Heart left ventricle (tissue), 13 donors: ENCODE measurements around the gene CHST2.

Experiments
- POLR2A ChIP-seq, 2 donors: fragments of 450-650 bp; IDR thresholded peaks; one replicate each; pipeline ENCODE4 v1.6.1; 2017; ENCODE audit warnings: antibody characterized with exemption in 2 of 2, mild to moderate bottlenecking in 2 of 2, moderate library complexity in 2 of 2
- TF ChIP-seq, protein P1 (sequence below), 12 donors: fragments of 200-600 bp; sonication (generic) in 4 of 12; IDR thresholded peaks; one replicate each; pipeline versions ENCODE4 v1.5.0 to v1.8.0; 2018 to 2022; ENCODE audit warnings: antibody characterized with exemption in 12 of 12, mild to moderate bottlenecking in 5 of 12
- donor health status: ischemic (EF 13 %, LVEDD 7.1; RV severe dilation, severe dysfunction).
- donor health status: DM: no; HTN: yes; CAD: no.
- donor health status: DM: no; HTN: no; CAD: no.
- donor health status: ischemic (EF 25% LVEDD 6.9; RV normal size, moderate dysfunction).
- donor health status: ischemic (EF 25% LVEDD 5.7; RV mildly dilated, moderate dysfunction).
- donor health status: ischemic (EF 35%, LVEDD 5.7; RV mildly dilated, moderate dysfunction).
- donor health status: nonischemic (EF 11% LVEDD 7.7; RV severe dilation, severe dysfunction).
- donor health status: DM: yes; HTN: yes; CAD: no.
- donor health status: PGD.
- donor health status: ischemic (EF 29% LVEDD 5.4; RV normal size, mild dysfunction).
- donor health status: nonischemic (EF 23%, LVEDD 6.1; RV moderate dilation, normal function).

DNA sequence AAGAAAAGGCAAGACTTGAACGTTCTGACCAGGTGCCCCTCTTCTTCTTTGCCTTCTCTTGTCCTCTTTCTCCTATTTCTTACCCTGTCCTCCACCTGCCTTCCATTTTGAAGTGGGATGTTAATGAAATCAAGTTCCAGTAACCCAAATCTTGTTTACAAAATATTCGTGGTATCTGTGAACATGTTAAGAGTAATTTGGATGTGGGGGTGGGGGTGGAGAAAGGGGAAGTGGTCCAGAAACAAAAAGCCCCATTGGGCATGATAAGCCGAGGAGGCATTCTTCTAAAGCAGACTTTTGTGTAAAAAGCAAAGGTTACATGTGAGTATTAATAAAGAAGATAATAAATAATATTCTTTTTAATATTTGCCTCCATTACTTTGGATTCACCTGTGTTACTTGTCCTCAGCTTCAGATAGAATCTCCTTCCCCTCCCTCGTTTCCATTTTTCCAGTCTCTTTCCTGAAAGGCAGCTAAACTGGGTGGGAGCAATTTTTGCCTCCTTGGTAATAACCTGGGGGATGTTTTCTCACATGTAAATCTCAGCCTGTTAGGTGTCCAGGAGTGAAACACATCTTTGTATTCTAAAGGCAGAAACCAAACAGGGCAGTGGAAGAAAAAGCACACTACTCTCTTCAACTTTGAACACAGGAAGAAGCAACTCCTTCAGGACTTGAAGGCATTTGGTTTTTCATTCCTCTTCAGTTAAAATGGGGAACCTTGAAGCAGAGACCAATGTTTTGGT is 3.2 kb downstream of the CHST2 start:
- TF ChIP-seq, protein P1, sequence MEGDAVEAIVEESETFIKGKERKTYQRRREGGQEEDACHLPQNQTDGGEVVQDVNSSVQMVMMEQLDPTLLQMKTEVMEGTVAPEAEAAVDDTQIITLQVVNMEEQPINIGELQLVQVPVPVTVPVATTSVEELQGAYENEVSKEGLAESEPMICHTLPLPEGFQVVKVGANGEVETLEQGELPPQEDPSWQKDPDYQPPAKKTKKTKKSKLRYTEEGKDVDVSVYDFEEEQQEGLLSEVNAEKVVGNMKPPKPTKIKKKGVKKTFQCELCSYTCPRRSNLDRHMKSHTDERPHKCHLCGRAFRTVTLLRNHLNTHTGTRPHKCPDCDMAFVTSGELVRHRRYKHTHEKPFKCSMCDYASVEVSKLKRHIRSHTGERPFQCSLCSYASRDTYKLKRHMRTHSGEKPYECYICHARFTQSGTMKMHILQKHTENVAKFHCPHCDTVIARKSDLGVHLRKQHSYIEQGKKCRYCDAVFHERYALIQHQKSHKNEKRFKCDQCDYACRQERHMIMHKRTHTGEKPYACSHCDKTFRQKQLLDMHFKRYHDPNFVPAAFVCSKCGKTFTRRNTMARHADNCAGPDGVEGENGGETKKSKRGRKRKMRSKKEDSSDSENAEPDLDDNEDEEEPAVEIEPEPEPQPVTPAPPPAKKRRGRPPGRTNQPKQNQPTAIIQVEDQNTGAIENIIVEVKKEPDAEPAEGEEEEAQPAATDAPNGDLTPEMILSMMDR (IDR thresholded peaks at IDR 0.05), result no peak
- no peak for TF ChIP-seq POLR2A (IDR thresholded peaks at IDR 0.05)
